ENCODE results near the gene VWA5B2.

The VWA5B2 gene

DNA sequence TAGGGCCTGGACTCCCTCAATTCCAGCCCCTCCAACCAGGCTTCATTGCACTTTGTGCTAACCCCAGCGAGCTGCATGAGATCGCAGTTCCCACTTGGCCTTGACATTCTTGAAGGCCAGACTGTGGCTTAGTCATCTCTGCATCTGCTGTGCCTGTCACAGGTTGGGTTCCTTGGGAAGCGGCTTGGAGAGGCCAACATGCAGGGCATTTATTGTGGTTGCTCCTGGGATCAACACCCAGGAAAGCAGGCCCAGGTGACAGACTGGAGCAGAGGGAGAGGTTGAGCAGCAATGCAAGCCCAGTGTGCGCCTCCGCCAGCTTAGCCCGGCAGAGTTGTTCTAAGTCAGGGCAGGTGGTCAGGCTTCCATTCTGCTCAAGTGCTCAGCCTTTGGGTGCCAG, 32.8 kb upstream of the VWA5B2 start:
- no peak overlapping the region for H2AFZ ChIP-seq (ENCODE audit: low read length)
- no peak overlapping the region for H3K4me3 ChIP-seq (ENCODE audit: low read depth, low read length, poor library complexity, severe bottlenecking)
- no peaks in the 10 kb centered on the region for H3K9me2 ChIP-seq (ENCODE audit: low read depth, low read length)
- H3K79me2 ChIP-seq (ENCODE audit: insufficient read depth, low read length), result no peaks in the 10 kb centered on the region
- H3K27ac ChIP-seq (ENCODE audit: low read depth, low read length, poor library complexity, severe bottlenecking), result no peak overlapping the region
- no peaks in the 10 kb centered on the region for H3K9me3 ChIP-seq (ENCODE audit: low read length)
- no peaks in the 10 kb centered on the region for H3F3A ChIP-seq (ENCODE audit: insufficient read depth, low read length)
- H3K4me2 ChIP-seq (ENCODE audit: low read length), result no peak overlapping the region
- TF ChIP-seq EZH2 (IDR thresholded peaks at IDR 0.05; ENCODE audit: borderline replicate concordance, low read length), result no peak
- TF ChIP-seq, protein P1, sequence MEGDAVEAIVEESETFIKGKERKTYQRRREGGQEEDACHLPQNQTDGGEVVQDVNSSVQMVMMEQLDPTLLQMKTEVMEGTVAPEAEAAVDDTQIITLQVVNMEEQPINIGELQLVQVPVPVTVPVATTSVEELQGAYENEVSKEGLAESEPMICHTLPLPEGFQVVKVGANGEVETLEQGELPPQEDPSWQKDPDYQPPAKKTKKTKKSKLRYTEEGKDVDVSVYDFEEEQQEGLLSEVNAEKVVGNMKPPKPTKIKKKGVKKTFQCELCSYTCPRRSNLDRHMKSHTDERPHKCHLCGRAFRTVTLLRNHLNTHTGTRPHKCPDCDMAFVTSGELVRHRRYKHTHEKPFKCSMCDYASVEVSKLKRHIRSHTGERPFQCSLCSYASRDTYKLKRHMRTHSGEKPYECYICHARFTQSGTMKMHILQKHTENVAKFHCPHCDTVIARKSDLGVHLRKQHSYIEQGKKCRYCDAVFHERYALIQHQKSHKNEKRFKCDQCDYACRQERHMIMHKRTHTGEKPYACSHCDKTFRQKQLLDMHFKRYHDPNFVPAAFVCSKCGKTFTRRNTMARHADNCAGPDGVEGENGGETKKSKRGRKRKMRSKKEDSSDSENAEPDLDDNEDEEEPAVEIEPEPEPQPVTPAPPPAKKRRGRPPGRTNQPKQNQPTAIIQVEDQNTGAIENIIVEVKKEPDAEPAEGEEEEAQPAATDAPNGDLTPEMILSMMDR (IDR thresholded peaks at IDR 0.05; ENCODE audit: low read length), result no peak
- peaks cover 43% of the 10 kb centered on the region for H3K36me3 ChIP-seq (ENCODE audit: insufficient read depth, low read length)
- no peaks in the 10 kb centered on the region for H4K20me1 ChIP-seq (ENCODE audit: insufficient read depth, low read length)
- H3K4me1 ChIP-seq (ENCODE audit: insufficient read depth, low read length, severe bottlenecking), result no peaks in the 10 kb centered on the region
- H3K9ac ChIP-seq (ENCODE audit: low read length), result no peak overlapping the region
- H3K27me3 ChIP-seq (ENCODE audit: insufficient read depth, low read length), result no peaks in the 10 kb centered on the region

DNA sequence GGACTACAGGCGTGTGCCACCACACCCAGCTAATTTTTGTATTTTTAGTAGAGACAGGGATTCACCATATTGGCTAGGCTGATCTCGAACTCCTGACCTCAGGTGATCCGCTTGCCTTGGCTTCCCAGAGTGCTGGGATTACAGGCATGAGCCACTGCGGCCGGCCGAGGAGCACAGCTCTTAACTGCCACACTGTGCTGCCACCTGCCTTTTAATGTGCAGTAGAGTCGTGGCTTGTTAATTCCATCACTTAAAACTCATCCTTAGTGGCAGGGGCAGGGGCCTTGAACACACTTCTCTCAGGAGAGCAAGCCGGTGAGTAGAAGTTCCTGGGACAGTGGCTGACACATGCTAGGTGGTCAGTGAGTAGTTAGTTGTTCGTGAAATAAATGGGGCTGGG, 30.9 kb upstream of the VWA5B2 start:
- H3K27ac ChIP-seq (ENCODE audit: low read depth, low read length, poor library complexity, severe bottlenecking), result no peak overlapping the region
- H3K9me3 ChIP-seq (ENCODE audit: low read length), result no peaks in the 10 kb centered on the region
- no peaks in the 10 kb centered on the region for H3K9me2 ChIP-seq (ENCODE audit: low read depth, low read length)
- H3K79me2 ChIP-seq (ENCODE audit: insufficient read depth, low read length), result no peaks in the 10 kb centered on the region
- no peaks in the 10 kb centered on the region for H4K20me1 ChIP-seq (ENCODE audit: insufficient read depth, low read length)
- H3K4me3 ChIP-seq (ENCODE audit: low read depth, low read length, poor library complexity, severe bottlenecking), result no peak overlapping the region
- H3F3A ChIP-seq (ENCODE audit: insufficient read depth, low read length), result no peaks in the 10 kb centered on the region
- TF ChIP-seq, protein P1 (IDR thresholded peaks at IDR 0.05; ENCODE audit: low read length), result no peak
- no peaks in the 10 kb centered on the region for H3K27me3 ChIP-seq (ENCODE audit: insufficient read depth, low read length)
- no peaks in the 10 kb centered on the region for H3K4me1 ChIP-seq (ENCODE audit: insufficient read depth, low read length, severe bottlenecking)
- no peak overlapping the region for H2AFZ ChIP-seq (ENCODE audit: low read length)
- H3K36me3 ChIP-seq (ENCODE audit: insufficient read depth, low read length), result peaks cover 23% of the 10 kb centered on the region
- H3K9ac ChIP-seq (ENCODE audit: low read length), result no peak overlapping the region
- no peak overlapping the region for H3K4me2 ChIP-seq (ENCODE audit: low read length)

DNA sequence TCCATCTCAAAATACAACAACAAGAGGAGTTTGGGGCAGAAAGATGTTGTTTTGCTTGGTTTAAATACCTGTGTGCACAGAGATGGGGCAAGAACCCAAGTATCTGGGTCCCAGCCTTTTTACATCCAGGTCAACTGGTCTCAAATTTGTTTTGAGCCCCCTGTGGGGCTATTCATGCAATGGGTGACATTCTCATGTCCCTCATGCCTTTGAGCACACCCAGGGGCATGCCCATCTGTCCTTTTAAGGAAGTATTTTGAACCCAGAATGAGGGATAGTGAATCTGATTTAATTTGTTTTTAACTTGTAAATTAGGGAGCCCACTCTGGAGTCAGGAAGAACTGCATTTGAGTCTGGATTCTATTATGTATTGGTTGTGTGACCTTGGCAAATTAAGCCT, 28.6 kb upstream of the VWA5B2 start:
- H2AFZ ChIP-seq (ENCODE audit: low read length), result no peak overlapping the region
- 0 out of 2 replicates have a peak, but pooled peaks cover 6% of the 10 kb centered on the region for H3K27me3 ChIP-seq (ENCODE audit: insufficient read depth, low read length)
- no peaks in the 10 kb centered on the region for H3F3A ChIP-seq (ENCODE audit: insufficient read depth, low read length)
- no peaks in the 10 kb centered on the region for H3K79me2 ChIP-seq (ENCODE audit: insufficient read depth, low read length)
- no peak overlapping the region for H3K4me3 ChIP-seq (ENCODE audit: low read depth, low read length, poor library complexity, severe bottlenecking)
- H3K9me2 ChIP-seq (ENCODE audit: low read depth, low read length), result no peaks in the 10 kb centered on the region
- H3K27ac ChIP-seq (ENCODE audit: low read depth, low read length, poor library complexity, severe bottlenecking), result no peak overlapping the region
- no peaks in the 10 kb centered on the region for H4K20me1 ChIP-seq (ENCODE audit: insufficient read depth, low read length)
- H3K9ac ChIP-seq (ENCODE audit: low read length), result no peak overlapping the region
- TF ChIP-seq EZH2 (IDR thresholded peaks at IDR 0.05; ENCODE audit: borderline replicate concordance, low read length), result no peak
- TF ChIP-seq, protein P1 (IDR thresholded peaks at IDR 0.05; ENCODE audit: low read length), result no peak
- H3K4me1 ChIP-seq (ENCODE audit: insufficient read depth, low read length, severe bottlenecking), result no peaks in the 10 kb centered on the region
- H3K9me3 ChIP-seq (ENCODE audit: low read length), result no peaks in the 10 kb centered on the region
- no peak overlapping the region for H3K4me2 ChIP-seq (ENCODE audit: low read length)
- H3K36me3 ChIP-seq (ENCODE audit: insufficient read depth, low read length), result peaks cover under 1% of the 10 kb centered on the region; the same call in 1 of the 2 replicates
